Fibroblast of lung (primary cell): ENCODE measurements around the gene DYNC1LI2. TPM values are rescaled to one million over a fixed set of nuclear protein-coding genes. Genes with fewer than 3 reads are reported as not detected.

Source experiments
- DNase-seq, 2 donors: peaks; one replicate each; pipeline versions ENCODE4 v3.0.0 to v3.0.0-alpha.2; 2010; ENCODE audit warnings: low read depth in 2 of 2
- H2AFZ ChIP-seq: 2 replicates; pipeline ENCODE4 v1.5.1; 2012; ENCODE audit warnings: low read length, control low read depth, inconsistent platforms
- H3K27ac ChIP-seq: 2 replicates; pipeline ENCODE4 v1.5.1; 2011; ENCODE audit warnings: low read length, control low read depth; ENCODE audit not compliant: insufficient read depth
- H3K27me3 ChIP-seq: 2 replicates; pipeline ENCODE4 v1.5.1; 2011; ENCODE audit warnings: mild to moderate bottlenecking, low read length; ENCODE audit not compliant: control insufficient read depth, insufficient read depth
- H3K36me3 ChIP-seq: 2 replicates; pipeline ENCODE4 v1.5.1; 2011; ENCODE audit warnings: low read length; ENCODE audit not compliant: control insufficient read depth, insufficient read depth
- H3K4me1 ChIP-seq: 2 replicates; pipeline ENCODE4 v1.5.1; 2011; ENCODE audit warnings: low read length; ENCODE audit not compliant: control insufficient read depth, insufficient read depth; ENCODE audit errors: extremely low read depth
- H3K4me2 ChIP-seq: 2 replicates; pipeline ENCODE4 v1.5.1; 2011; ENCODE audit warnings: low read length, control low read depth; ENCODE audit not compliant: insufficient read depth; ENCODE audit errors: extremely low read depth
- H3K4me3 ChIP-seq, 4 experiments: fragments of 200-600 bp in 1 of 4; sonication (generic) in 1 of 4; replicated peaks in 1 of 4; 2 replicates each; pipeline ENCODE4 v1.5.1; 2011 to 2016; ENCODE audit warnings: low read length in 4 of 4, low read depth in 3 of 4, mild to moderate bottlenecking in 3 of 4, control low read depth in 2 of 4, inconsistent platforms in 1 of 4, mixed read lengths in 1 of 4; ENCODE audit not compliant: insufficient read depth in 1 of 4; ENCODE audit errors: control extremely low read depth in 1 of 4
- H3K79me2 ChIP-seq: 2 replicates; pipeline ENCODE4 v1.5.1; 2012; ENCODE audit warnings: mild to moderate bottlenecking, low read length, inconsistent platforms; ENCODE audit not compliant: control insufficient read depth, insufficient read depth
- H3K9ac ChIP-seq: 2 replicates; pipeline ENCODE4 v1.5.1; 2011; ENCODE audit warnings: mild to moderate bottlenecking, low read length, control low read depth; ENCODE audit not compliant: insufficient read depth
- H3K9me3 ChIP-seq: 2 replicates; pipeline ENCODE4 v1.5.1; 2012; ENCODE audit warnings: low read depth, low read length; ENCODE audit not compliant: control insufficient read depth, insufficient read depth
- H4K20me1 ChIP-seq: 2 replicates; pipeline ENCODE4 v1.5.1; 2011; ENCODE audit warnings: low read length; ENCODE audit not compliant: control insufficient read depth, insufficient read depth; ENCODE audit errors: extremely low read depth
- EZH2 ChIP-seq: IDR thresholded peaks from 2 replicates; pipeline ENCODE4 v1.5.1; 2012; ENCODE audit warnings: low read length, control low read depth, mild to moderate bottlenecking; ENCODE audit errors: missing control alignments
- polyA plus RNA-seq, 2 donors: library from polyadenylated mRNA; depleted of rRNA in 1 of 2; stranded (reverse) in 1 of 2; unstranded in 1 of 2; fragments of >200 nt; gene quantifications; 2 replicates each; pipeline ENCODE4 v1.2.1, GENCODE V29; 2011 to 2012; ENCODE audit warnings: missing spikeins in 1 of 2
- total RNA-seq: library from RNA; depleted of rRNA; stranded (reverse); fragments of >200 nt; gene quantifications from 2 replicates; pipeline ENCODE4 v1.2.1, GENCODE V29; 2014
- TF ChIP-seq, protein P1 (sequence below), 2 donors: IDR thresholded peaks in 1 of 2; conservative IDR thresholded peaks in 1 of 2; 1 replicate in 1 of 2; 2 replicates in 1 of 2; pipeline ENCODE4 v1.5.1; 2011 to 2012; ENCODE audit warnings: low read length in 2 of 2, control low read depth in 1 of 2, inconsistent platforms in 1 of 2, low read depth in 1 of 2, mild to moderate bottlenecking in 1 of 2

The DYNC1LI2 gene
- total and polyA plus RNA-seq, 2 donors (not counting 1 experiment from before 2014, with no cell fraction given), result 83.3 to 173 TPM

DNA sequence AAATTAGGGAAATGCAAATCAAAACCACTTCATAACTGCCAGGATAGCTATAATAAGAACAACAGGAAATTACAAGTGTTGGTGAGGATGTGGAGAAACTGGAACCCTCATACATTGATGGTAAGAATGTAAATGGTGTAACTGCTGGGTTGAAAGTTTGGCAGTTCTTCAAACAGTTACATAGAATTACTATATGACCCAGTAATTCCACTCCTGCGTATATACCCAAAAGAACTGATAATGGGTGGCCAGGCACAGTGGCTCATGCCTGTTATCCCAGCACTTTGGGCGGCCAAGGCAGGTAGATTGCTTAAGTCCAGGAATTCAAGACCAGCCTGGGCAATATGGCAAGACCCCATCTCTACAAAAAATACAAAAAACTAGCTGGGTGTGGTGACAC lies 50.4 kb downstream of the DYNC1LI2 start:
- no peaks in the 10 kb centered on the region for H4K20me1 ChIP-seq
- DNase-seq, result no peak

DNA sequence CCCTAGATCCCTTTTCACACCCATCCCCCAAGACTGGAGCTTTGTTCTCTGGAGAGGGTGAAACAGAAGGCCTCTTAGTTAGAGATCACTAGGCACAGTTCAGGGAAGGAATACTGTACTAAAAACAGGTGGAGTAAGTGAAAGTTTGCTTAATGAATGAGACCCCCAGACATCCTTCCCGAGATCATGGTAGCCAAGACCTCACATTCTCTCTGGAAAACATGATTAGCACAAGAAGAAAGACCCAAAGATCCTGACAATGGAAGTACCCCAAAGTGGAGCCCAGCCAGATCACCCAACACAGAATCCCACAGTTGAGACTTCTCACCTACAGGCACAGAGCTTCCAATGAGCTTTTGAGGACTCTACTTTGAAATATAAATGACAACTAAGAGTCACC lies 51.5 kb downstream of the DYNC1LI2 start:
- H3K9ac ChIP-seq, result no peak overlapping the region
- TF ChIP-seq, protein P1, sequence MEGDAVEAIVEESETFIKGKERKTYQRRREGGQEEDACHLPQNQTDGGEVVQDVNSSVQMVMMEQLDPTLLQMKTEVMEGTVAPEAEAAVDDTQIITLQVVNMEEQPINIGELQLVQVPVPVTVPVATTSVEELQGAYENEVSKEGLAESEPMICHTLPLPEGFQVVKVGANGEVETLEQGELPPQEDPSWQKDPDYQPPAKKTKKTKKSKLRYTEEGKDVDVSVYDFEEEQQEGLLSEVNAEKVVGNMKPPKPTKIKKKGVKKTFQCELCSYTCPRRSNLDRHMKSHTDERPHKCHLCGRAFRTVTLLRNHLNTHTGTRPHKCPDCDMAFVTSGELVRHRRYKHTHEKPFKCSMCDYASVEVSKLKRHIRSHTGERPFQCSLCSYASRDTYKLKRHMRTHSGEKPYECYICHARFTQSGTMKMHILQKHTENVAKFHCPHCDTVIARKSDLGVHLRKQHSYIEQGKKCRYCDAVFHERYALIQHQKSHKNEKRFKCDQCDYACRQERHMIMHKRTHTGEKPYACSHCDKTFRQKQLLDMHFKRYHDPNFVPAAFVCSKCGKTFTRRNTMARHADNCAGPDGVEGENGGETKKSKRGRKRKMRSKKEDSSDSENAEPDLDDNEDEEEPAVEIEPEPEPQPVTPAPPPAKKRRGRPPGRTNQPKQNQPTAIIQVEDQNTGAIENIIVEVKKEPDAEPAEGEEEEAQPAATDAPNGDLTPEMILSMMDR (conservative IDR thresholded peaks at IDR 0.05 in 1 of 2, IDR thresholded peaks at IDR 0.05 in 1 of 2; ENCODE audit: low read depth in 1 of 2, low read length in 2 of 2), result no peak
- TF ChIP-seq EZH2, result no peak
- no peak overlapping the region for H3K27ac ChIP-seq
- no peaks in the 10 kb centered on the region for H3K4me1 ChIP-seq
- H4K20me1 ChIP-seq, result no peaks in the 10 kb centered on the region
- no peak overlapping the region for H3K4me3 ChIP-seq
- no peak overlapping the region for H2AFZ ChIP-seq
- H3K27me3 ChIP-seq, result no peaks in the 10 kb centered on the region
- no peaks in the 10 kb centered on the region for H3K36me3 ChIP-seq
- H3K4me2 ChIP-seq, result no peak overlapping the region
- no peaks in the 10 kb centered on the region for H3K9me3 ChIP-seq
- no peaks in the 10 kb centered on the region for H3K79me2 ChIP-seq
- no peak for DNase-seq

More for the DNA sequence above, 50.4 kb downstream of the DYNC1LI2 start:
- Histone ChIP-seq H2AFZ (no peak overlapping the region), H3K36me3 (no peaks in the 10 kb centered on the region), H3K4me1 (no peaks in the 10 kb centered on the region), H3K27me3 (no peaks in the 10 kb centered on the region), H3K27ac (no peak overlapping the region), H3K9ac (no peak overlapping the region), H3K4me2 (no peak overlapping the region), H3K79me2 (no peaks in the 10 kb centered on the region), H3K4me3 (no peak overlapping the region), H3K9me3 (no peaks in the 10 kb centered on the region)
- TF ChIP-seq EZH2, result no peak
- TF ChIP-seq, protein P1 (conservative IDR thresholded peaks at IDR 0.05 in 1 of 2, IDR thresholded peaks at IDR 0.05 in 1 of 2; ENCODE audit: low read depth in 1 of 2, low read length in 2 of 2), result no peak

DNA sequence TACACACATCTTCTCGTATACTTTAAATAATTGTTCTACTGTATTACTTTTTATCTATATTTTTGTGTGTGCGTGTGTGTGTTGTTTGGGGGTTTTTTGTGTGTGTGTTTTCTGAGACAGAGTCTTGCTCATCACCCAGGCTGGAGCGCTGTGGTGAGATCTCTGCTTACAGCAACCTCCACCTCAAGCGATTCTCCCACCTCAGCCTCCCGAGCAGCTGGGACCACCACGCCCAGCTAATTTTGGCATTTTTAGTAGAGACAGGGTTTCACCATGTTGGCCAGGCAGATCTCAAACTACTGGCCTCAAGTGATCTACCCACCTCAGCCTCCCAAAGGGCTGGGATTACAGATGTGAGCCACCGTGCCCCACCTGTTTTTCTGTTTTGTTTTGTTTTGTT lies 53.4 kb downstream of the DYNC1LI2 start:
- no peaks in the 10 kb centered on the region for H3K36me3 ChIP-seq
- no peak for DNase-seq
- no peaks in the 10 kb centered on the region for H3K9me3 ChIP-seq
- no peak overlapping the region for H3K4me2 ChIP-seq
- no peak overlapping the region for H3K9ac ChIP-seq
- no peaks in the 10 kb centered on the region for H3K4me1 ChIP-seq
- no peaks in the 10 kb centered on the region for H3K79me2 ChIP-seq
- TF ChIP-seq, protein P1 (conservative IDR thresholded peaks at IDR 0.05 in 1 of 2, IDR thresholded peaks at IDR 0.05 in 1 of 2; ENCODE audit: low read depth in 1 of 2, low read length in 2 of 2), result no peak
- TF ChIP-seq EZH2, result no peak
- H2AFZ ChIP-seq, result no peak overlapping the region
- no peak overlapping the region for H3K27ac ChIP-seq
- H4K20me1 ChIP-seq, result no peaks in the 10 kb centered on the region
- H3K4me3 ChIP-seq, result no peak overlapping the region
- no peaks in the 10 kb centered on the region for H3K27me3 ChIP-seq
